22Rv1 (cell line): ENCODE data around the gene CFAP74.

Experiments used
- ZFX ChIP-seq: fragments of 450-650 bp; IDR thresholded peaks from 2 replicates; pipeline ENCODE4 v1.6.1; 2017; ENCODE audit warnings: antibody characterized with exemption, borderline replicate concordance
- TF ChIP-seq, protein P1 (sequence below): fragments of 450-650 bp; IDR thresholded peaks from 2 replicates; pipeline ENCODE4 v1.5.1; 2017; ENCODE audit warnings: mild to moderate bottlenecking

DNA sequence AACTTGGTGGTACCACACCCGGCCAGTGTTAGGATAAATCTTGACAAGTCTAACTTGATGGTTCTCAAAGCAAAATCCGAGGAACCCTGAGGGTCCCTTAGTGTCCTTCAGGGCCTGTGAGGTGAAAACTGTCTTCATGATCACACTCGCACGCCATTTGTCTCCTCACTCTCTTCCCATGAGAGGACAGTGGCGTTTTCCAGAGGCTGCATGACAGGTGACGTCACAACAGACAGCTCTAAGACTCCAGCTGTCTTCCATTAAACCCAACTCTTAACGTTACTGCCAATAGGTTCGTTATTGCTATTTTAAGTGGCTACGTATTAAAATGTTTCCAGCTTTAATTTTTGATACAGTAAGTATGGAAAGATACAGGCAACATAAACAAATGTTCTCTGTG is 13.8 kb downstream of the CFAP74 start:
- TF ChIP-seq, protein P1, sequence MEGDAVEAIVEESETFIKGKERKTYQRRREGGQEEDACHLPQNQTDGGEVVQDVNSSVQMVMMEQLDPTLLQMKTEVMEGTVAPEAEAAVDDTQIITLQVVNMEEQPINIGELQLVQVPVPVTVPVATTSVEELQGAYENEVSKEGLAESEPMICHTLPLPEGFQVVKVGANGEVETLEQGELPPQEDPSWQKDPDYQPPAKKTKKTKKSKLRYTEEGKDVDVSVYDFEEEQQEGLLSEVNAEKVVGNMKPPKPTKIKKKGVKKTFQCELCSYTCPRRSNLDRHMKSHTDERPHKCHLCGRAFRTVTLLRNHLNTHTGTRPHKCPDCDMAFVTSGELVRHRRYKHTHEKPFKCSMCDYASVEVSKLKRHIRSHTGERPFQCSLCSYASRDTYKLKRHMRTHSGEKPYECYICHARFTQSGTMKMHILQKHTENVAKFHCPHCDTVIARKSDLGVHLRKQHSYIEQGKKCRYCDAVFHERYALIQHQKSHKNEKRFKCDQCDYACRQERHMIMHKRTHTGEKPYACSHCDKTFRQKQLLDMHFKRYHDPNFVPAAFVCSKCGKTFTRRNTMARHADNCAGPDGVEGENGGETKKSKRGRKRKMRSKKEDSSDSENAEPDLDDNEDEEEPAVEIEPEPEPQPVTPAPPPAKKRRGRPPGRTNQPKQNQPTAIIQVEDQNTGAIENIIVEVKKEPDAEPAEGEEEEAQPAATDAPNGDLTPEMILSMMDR: no peak
- TF ChIP-seq ZFX: no peak
